Stimulated activated CD8-positive, alpha-beta memory T cell treated with anti-CD3 and anti-CD28 coated beads, Interleukin-4, amount 100 ng/mL, for 48 hours (primary cell): ENCODE data around the gene GSTM2.
"Not testable (repeated sequence)": the region's sequence is repeated elsewhere in the genome, so short reads cannot be mapped to it uniquely, and the experiment has no call there.

ENCODE experiments used
- DNase-seq: peaks from one replicate; pipeline ENCODE4 v3.0.0-alpha.2; 2020

The GSTM2 gene

GRCh38 chr1:109650609-109651008 is 17.2 kb upstream of the GSTM2 start:
- DNase-seq: no peak

GRCh38 chr1:109652402-109652801 is 15.5 kb upstream of the GSTM2 start:
- no peak for DNase-seq

GRCh38 chr1:109653306-109653705 is 14.6 kb upstream of the GSTM2 start:
- no peak for DNase-seq

- no peak for DNase-seq
Observed at GRCh38 chr1:109654519-109654918, 13.3 kb upstream of the GSTM2 start.

DNA sequence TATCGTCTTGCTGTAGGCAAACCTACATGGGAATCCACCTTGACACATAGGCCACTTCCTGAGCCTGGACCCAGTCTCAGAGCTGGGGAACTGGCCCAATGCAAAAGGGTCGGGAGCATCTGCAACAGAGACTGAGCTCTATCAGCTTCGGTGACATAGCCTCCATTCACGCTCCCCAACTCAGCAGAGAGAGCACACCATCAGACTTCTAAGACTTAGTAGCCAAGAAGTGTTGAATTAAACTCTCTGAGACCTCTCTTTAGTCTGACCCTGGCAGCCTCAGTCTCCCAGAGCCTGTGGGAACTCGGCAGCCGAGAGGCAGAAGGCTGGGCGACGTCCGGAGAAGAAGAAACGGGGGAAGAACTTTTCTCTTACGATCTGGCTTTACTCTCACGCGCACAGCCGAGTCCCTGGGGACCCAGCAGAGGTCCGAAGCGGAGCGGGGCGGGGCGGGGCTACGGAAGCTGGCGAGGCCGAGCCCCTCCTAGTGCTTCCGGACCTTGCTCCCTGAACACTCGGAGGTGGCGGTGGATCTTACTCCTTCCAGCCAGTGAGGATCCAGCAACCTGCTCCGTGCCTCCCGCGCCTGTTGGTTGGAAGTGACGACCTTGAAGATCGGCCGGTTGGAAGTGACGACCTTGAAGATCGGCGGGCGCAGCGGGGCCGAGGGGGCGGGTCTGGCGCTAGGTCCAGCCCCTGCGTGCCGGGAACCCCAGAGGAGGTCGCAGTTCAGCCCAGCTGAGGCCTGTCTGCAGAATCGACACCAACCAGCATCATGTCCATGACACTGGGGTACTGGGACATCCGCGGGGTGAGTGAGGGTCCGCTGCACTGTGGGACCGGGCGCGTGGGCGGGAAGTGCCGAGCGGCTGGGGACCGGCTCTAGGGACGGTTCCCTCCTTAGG is 12.0 kb upstream of the GSTM2 start, which contains the start of gene GSTM4:
GSTM4 (plus strand) TSS at position 485 of the 905 bp plus-strand sequence; CDS start at position 776, 291 bp downstream.
- peak; percentile 88 for DNase-seq

DNA sequence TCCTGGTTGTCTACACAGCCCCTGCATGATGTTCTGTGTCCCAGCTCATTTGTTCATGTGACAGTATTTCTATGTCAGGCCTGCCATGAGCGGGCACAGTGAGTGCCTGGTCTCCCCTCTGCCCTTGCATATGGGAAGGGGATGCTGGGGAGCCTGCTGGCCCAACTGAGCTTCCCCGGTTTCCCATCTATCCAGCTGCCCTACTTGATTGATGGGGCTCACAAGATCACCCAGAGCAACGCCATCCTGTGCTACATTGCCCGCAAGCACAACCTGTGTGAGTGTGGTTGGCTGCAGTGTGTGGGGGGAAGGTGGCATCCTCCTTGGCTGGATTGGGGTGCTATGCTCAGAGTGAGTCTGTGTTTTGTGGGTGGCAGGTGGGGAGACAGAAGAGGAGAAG is 10.5 kb upstream of the GSTM2 start:
- no peak for DNase-seq

- no peak for DNase-seq
Observed at GRCh38 chr1:109657970-109658369, 9.9 kb upstream of the GSTM2 start.

DNA sequence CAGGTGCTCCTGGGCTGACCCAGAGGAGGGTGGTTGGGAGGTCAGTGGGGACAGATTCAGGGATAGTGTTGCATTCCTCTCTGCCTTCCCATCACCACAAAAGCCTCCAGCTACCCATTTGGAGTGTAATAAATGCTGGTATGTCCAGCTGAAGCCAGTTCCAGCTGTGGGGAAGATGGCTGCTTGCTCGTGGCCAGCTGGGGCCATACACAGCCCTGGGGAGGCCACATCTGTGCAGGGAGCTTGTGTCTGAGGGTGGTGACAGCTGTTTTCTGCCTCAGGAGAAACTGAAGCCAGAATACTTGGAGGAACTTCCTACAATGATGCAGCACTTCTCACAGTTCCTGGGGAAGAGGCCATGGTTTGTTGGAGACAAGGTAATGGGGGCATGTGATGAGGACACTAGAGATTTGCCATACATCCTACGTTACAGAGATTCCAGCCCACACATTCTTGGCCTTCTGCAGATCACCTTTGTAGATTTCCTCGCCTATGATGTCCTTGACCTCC is 9.3 kb upstream of the GSTM2 start:
- no peak for DNase-seq

GRCh38 chr1:109659145-109659544 is 8.7 kb upstream of the GSTM2 start:
- no peak for DNase-seq

DNA sequence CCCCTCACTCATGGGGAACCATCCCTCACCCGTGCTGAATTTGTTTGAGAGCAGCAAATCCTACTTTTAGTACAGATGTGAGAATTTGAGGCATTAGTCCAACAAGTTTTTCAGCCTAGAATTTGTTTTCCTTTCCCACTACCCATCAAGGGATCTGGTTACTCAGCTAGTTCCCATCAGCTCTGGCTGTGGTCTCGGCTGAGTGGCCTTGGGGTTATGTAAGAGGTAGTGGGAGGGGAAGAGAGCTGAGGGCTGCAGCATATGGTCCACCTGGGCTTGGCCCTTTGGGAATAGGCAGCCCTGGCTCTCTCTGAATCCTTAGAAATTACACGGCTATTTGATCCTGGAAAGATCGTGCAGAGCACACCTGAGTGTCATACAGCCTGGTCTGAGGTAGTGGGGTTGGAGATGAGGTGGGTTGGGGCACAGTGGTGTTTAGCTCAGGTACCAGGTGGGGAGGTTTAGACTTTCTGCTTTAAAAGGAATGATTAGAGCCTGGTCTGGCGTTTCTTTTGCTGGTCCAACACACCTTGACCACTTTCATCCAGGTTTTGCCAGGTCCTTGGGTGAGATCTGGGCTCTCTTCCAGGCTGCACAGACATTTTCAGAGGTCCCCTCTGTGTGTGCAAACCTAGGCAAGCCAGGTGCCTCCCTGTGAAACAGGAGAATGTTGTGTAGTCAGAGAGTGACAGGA is 7.7 kb upstream of the GSTM2 start:
- DNase-seq: no peak

DNA sequence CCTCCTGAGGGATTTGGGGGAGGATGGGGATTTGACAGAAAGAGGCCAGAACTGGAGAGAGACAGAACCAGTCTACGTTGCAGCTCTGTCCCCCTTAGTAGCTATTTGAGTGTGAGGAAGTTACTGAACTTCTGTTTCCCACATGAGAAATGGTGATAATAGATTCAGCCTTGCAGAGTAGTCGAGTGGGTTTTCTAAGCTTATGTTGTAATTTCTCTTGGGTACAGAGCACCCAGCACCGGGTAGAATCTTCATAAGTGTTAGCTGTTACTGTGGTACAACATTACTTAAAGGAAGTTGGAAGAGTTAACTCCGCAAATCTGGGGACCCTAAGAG is 7.2 kb upstream of the GSTM2 start:
- not testable (repeated sequence) for DNase-seq

- no peak for DNase-seq
Observed at GRCh38 chr1:109661391-109661790, 6.5 kb upstream of the GSTM2 start.

DNA sequence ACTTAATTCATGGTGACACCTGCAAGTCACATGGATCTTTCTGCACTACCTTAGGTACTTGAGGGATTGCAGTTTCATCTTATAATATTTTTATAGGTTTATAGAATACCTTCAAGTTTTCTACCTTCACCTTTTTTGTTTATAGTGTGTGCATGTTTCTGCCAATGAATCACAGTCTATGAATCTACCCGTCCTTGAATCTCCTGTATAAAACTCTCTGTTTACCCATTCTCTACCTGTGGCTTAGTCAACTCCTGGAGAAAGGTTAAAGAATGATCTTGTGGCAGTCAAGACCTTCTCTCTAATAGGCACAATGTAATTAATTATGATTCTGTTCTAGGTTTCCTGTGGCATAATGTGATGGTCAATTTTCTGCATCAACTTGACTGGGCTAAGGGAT is 3.2 kb upstream of the GSTM2 start:
- no peak for DNase-seq

GRCh38 chr1:109668123-109668775 is 392 bp downstream of the GSTM2 start:
- no peak for DNase-seq

- DNase-seq: peak; percentile 39
Observed at GRCh38 chr1:109669246-109669948, 1.5 kb downstream of the GSTM2 start.

GRCh38 chr1:109669949-109670302 is 2.1 kb downstream of the GSTM2 start:
- not testable (repeated sequence) for DNase-seq

GRCh38 chr1:109671067-109671466 is 3.2 kb downstream of the GSTM2 start:
- DNase-seq: no peak

- DNase-seq: not testable (repeated sequence)
Observed at GRCh38 chr1:109673861-109674260, 6.0 kb downstream of the GSTM2 start.

GRCh38 chr1:109676683-109677381 is 9.0 kb downstream of the GSTM2 start:
- DNase-seq: not testable (repeated sequence)

GRCh38 chr1:109677459-109677858 is 9.6 kb downstream of the GSTM2 start:
- DNase-seq: no peak

GRCh38 chr1:109678637-109679036 is 10.8 kb downstream of the GSTM2 start:
- DNase-seq: not testable (repeated sequence)

GRCh38 chr1:109684777-109685176 is 16.9 kb downstream of the GSTM2 start:
- DNase-seq: not testable (repeated sequence)
